Stimulated activated CD4-positive, alpha-beta T cell treated with anti-CD3 and anti-CD28 coated beads, Interleukin-4, amount 100 ng/mL, for 4 hours (primary cell): ENCODE data around the gene TRIOBP.
A peak's percentile ranks its signal among the peaks of the same experiment; 100 is the strongest.
"Not testable (repeated sequence)": the region's sequence is repeated elsewhere in the genome, so short reads cannot be mapped to it uniquely, and the experiment has no call there.

ENCODE experiments used
- DNase-seq, 2 experiments: peaks; one replicate each; pipeline ENCODE4 v3.0.0-alpha.2; 2020

Gene TRIOBP

DNA sequence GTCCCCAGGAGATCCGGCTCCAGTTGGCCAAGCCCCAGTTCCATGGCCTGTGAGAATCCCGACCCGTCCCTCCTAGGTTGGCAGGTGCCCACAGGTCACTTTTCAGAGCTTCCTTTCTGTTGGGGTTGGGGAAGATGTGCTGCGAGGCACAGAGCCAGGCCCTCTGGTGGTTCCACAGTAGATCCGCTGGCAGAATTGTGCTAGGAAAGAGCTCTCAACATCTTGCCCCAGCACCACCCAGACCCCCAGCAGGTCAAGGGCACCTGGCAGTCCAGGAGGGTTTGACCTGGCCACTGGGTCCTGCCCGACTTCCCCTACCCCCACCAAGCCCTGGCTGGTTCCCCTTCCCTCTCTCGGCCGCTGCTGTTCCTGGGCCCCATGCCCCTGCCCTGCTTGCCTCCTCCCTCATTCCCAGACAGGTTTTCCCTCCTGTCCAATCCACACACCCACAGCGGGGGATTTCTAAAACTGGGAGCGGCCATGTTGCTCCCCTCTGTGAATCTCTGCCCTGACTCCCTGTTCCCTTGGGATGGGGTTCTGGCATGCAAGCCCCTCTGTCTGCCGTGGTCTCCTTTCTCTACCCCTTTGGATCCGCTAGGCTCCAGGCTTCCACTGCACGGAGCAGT lies 84.7 kb downstream of the TRIOBP start:
- no peak for DNase-seq

DNA sequence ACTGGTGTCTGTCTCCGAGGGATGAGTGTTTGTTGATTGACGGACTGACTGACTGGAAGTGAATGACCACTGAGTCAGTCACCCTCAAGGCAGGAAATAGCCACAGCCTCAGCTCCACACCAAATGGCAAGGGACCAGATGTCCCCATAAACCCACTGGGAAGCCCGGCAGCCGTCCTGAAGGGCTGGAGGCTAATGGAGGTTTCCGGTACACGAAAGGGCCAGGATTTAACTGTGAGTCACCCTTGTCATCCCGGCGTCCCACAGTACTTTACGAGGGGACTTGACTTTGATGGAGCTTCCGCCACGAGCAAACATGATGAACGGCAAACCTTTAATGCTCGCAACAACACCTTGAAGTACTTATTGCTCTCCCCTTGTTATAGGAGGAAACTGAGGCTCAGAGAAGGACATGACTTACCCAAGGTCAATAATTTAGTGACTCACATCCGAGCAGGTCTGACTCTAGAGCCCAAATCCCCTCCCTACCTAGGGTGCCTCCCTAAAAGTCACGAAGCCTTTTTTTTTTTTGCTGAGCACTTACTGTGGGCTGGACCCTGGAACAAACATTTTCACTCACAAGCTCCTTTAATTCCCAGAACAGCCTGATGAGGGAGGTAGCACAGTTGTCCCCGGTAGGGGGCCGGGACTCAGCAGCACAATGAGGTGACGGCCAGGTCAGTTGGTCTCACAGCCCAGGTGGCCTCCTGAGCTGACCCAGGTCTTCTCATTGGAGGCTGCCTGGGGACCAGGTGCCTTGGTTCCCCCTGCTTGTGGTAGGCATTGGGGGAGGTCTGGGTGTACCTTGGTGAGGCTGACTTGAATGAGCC lies 85.7 kb downstream of the TRIOBP start:
- DNase-seq: no peak

DNA sequence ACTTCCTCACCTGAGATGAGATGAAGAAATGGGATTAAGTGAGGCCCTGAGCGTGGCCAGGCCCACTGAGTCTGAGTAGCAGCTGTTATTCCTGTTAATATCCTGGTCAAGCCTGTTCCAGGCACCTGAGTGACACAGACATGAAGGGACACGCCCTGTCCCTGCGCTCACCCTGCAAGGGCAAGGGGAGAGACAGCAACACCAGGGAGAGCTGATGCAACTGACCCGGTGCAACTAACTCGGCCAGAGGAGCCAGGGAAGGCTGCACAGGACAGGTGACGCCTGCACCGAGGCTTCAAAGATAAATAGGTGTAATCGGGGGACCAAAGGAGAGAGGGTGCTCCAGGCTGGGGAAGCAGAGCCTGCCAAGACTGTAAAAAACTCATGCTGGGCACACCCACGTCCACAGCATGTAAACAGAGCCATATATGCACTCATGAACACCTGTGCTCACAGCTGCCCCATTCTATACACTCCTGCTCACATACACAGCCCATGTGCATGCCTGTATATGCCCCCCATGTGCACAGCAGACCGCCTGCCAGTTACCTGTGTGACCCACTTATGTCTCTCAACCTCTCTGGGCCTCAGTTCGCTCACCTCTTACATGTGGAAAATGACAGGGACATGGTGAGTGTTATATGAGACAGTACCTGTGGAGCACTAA lies 88.1 kb downstream of the TRIOBP start:
- DNase-seq: no peak

DNA sequence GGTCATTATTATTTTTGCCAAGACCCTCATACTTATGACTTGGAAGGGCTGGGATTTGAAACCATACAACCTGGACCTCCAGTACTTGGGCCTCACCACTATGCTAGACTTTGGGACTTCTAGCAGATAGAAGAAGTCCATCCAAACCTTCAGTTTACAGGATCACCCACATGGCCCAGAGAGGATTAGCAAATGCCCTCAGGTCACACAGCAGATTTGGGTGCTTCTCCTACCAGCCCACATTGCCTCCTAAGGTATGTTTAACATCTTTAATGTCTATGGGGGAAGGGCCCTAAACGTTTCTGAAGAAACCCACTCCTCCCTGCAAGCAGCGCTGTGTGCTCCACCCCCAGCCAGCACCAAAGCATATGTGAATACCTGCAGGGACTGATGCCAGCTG lies 93.4 kb downstream of the TRIOBP start:
- DNase-seq: no peak

DNA sequence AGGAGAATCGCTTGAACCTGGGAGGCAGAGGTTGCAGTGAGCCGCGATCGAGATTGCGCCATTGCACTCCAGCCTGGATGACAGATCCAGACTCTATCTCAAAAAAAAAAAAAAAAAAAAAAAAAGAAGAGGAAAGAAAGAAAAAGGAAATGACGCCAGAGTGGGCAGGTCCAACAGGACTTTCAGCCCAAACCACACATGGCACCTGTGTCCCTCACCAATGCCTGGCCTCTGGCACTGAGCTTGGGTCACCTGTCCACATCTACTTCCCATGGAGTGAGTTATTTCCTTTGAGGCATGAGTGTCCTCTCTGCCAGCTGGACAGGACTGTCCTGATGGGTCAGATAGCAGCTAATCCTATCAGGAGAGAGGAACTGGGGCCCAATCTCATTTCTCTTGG lies 95.6 kb downstream of the TRIOBP start:
- no peak for DNase-seq

DNA sequence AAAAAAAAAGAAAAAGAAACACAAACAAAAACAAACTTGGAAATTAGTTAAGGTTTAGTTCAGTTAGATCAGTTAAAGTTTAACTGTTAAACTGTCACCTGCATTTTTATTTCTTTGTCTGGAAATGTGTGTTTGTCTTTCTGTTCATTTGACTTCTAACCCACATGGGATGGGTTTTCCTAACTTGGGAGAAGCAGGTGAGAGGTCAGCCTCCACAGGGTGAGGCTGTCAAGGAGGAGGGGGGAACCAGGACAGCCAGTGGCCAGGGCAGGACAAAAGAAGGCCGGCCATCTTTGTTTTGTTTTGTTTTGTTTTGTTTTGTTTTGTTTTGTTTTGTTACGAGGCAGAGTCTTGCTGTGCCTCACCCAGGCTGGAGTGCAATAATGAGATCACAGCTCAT lies 97.5 kb downstream of the TRIOBP start:
- no peak for DNase-seq

DNA sequence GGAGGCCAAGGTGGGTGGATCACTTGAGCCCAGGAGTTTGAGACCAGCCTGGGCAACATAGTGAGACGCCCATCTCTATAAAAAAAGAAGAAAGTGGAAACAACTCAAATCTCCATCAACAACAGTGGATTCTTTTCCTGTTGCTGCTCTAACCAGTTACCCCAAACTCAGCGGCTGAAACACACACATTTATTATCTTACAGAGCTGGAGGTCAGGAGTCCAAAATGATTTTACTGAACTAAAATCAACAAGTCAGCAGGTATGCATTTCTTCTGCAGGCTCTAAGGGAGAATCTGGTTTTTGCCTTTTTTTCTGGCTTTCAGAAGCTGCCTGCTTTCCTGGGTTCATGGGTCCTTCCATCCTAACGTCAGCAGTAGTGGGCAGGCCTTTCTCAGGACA lies 99.2 kb downstream of the TRIOBP start:
- DNase-seq: no peak

DNA sequence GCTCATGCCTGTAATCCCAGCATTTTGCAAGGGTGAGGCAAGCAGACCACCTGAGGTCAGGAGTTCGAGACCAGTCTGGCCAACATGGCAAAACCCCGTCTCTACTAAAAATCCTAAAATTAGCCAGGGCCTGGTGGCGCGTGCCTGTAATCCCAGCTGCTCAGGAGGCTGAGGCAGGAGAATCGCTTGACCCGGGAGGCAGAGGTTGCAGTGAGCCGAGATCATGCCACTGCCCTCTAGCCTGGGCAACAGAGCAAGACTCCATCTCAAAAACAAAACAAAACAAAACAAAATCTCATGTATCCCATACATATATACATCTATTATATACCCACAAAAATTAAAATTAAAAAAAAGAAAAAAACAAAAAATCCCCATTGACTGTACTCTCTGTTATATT lies 100.4 kb downstream of the TRIOBP start:
- DNase-seq: not testable (repeated sequence)

DNA sequence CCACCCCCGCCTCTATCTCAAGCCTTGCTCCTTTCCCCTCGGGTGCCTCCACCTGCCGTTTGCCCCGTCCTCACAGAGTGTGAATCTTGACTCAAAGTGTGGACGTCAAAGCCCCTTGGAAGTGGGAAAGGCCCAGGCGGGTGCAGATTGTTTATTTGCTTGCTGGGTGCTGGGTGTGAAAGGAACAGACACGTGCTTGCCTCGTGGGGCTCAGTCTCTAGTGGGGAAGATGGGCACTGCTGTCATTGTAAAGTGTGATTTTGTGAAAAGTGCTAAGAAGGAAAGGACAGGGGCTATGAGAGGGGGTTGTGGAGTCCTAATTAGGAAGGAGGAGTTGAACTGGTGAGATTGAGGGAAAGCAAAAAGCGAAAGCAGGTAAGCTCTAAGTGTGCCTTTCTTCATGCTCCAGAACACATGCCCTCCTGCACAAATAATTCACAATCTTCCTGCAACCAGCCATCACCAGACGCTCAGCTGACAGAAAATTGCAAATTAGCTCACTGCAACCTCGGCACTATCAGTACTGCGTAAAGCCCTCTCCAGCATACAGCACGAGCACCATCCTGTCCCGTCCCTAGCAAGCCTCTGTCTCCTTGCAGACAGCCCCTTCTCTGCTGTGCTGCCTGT lies 101.1 kb downstream of the TRIOBP start:
- no peak for DNase-seq

DNA sequence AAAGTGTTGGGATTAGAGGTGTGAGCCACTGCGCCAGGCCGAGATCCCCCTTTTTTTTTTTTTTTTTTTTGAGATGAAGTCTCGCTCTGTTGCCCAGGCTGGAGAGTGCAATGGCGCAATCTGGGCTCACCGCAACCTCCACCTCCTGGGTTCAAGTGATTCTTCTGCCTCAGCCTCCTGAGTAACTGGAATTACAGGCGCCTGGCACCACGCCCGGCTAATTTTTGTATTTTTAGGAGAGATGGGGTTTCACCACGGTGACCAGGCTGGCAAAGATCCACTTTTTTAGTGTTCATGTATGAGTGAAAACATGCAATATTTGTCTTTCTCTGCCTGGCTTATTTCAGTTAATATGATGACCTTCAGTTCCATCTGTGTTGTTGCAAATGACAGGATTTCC lies 103.1 kb downstream of the TRIOBP start:
- not testable (repeated sequence) for DNase-seq

DNA sequence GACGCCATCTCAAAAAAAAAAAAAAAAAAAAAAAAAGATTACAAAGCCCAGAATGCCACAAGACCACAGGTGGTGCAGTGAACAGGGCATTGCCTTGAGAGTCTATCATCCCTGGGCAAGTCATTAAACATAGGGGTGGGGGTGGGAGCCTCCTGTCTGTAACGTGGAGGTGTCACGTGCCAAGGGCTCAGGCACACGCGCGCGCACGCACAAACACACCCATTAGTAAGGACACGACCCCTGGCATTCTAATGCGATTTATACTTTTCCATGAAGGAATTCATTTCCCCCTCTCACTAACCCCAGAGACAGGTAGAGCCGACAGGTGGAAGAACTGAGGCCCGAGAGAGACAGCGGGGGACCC lies 105.1 kb downstream of the TRIOBP start:
- DNase-seq: no peak

DNA sequence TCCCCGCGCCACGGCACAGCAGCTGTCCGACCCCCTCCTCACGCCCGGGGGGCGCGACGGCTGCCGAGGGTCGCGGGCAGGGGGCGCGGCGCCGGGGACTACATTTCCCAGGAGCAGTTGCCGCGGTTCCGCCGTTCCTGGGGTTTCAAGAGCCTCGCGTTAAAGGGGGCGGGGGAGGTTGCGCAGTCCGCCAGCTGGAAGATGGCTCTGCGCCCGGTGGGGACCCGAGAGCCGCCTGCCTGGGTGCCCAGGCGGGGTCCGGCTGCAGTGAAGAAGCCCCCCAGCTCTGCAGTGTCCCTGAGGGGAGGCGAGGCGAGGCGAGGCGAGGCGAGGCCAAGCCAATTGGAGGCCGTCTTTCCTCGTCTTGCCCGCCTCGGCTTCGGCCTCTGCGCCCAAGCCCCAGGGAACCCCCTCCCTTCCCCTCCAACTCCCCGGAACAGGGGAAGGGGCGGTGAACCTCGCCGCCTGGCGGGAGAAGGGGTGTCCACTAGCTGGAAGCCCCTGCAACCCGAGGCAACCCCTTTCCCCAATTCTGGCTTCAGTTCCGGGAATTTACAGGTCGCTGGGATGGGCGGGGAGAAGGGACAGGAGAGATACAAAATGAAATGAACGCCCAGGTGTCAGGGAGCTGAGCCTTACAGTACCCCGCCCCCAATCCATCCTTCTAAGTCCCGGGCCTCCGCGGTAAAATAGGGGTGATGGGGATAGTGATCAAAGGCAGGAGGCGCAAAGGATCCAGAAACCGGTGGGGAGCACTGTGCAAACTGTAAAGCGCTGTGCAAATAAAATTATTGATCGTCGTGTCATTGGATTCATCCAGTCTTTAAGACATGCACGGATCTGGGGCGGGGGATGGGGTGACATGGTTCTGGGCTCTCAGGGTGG lies 105.7 kb downstream of the TRIOBP start:
- DNase-seq: no peak

DNA sequence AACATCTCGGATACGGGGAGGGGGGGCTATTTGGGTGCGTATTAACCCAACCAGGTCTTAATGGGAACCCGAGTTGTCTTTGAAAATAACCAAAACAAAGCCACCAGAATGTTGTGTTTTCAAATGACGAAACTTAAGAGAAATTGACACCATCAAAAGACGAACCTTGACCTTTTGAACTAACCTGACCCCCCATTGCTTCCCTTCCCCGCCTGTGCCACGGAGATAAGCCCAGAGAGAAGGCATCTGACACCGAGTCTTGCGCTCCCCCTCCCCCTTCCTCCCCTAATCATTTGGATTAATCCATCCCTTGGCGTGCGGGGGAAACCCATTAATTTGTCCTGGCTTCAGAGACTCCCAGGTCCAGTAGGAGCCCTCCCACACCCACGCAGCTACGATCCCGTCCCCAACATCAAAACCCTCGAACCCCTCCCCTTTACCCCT lies 106.4 kb downstream of the TRIOBP start:
- DNase-seq: no peak

DNA sequence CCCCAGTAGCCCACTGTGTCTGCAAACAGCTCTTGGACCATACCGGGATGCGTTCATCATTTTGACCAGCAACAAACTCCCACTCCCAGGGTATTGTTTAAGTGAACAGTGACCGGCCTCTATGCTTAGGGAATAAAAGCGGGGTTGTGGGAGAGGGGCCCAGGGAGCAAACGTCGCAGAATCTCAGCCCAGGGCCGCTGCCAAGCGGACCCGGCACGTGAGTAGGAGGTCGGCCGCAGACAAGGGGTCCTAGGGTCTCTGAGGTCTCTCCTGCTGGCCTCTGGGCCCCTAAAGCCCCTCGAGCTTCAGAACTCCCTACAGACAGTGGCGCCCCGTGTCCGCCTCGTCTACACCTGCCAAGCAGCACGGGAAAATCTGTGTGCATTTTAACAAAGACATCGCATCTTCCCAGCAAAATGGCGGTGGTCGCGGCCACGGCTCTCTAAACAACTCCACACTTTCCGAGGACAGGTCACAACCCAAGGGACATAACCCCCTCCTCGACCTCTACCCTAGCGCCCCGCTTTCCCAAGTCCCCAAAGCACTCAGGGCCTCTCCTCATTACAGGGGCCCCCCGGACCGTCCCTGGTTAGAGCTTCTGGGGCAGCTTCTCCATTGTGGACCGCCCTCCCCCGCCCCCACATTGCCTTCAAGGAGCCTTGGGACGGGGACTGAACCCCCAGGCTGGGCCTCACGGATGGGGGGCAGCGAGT lies 106.9 kb downstream of the TRIOBP start:
- DNase-seq: no peak

DNA sequence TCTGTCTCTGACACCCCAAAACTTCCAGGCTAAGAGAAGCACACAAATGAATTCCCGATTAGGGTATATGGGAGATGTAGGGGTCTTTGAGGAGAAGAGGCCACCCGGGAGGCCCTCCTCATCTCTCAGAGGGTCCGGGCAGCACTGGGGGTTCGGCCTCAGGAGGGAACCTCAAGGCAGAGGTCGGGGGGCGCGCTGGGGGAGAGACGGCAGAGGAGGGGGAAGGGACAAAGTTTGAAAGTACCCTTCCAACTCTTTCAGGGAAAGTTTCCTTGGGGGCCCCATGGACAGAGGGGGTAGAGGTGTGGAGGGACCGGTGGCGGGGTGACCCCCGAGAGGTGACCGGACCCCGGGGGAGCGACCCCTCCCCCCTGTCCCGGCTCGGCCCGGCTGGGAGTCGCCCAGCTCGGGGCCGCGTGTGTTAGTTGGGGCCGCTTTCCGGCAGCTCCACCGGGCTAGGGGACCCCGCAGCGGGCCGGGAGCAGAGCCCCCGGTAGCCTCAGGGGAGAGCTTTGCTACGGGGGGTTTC lies 107.6 kb downstream of the TRIOBP start:
- DNase-seq: no peak

DNA sequence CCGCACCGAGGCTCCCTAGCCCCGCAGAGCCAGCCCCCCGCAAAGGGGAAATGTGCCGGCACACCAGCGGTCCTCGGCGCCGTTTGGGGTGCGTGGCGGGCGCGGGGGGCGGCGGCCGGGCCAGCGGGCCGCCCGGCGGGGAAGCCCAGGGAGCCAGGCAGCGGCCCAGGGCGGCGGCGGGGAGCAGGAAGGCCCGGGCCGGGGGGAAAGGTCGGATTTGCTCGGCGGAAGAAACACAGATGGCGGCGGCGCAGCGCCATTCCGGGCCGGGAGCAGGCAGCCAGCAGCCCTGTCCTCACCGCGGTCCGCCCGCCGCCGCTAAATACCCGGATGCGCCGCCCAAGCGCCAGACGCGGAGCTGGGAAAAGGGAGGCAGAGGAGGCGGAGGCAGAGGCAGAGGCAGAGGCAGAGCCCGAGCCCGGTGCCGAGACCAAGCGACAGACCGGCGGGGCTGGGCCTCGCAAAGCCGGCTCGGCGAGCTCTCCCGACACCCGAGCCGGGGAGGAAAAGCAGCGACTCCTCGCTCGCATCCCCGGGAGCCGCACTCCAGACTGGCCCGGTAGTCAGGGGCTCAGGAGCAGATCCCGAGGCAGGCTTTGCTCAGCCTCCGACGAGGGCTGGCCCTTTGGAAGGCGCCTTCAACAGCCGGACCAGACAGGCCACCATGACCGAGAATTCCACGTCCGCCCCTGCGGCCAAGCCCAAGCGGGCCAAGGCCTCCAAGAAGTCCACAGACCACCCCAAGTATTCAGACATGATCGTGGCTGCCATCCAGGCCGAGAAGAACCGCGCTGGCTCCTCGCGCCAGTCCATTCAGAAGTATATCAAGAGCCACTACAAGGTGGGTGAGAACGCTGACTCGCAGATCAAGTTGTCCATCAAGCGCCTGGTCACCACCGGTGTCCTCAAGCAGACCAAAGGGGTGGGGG lies 108.3 kb downstream of the TRIOBP start:
- DNase-seq: peak; percentile 52 to 72

DNA sequence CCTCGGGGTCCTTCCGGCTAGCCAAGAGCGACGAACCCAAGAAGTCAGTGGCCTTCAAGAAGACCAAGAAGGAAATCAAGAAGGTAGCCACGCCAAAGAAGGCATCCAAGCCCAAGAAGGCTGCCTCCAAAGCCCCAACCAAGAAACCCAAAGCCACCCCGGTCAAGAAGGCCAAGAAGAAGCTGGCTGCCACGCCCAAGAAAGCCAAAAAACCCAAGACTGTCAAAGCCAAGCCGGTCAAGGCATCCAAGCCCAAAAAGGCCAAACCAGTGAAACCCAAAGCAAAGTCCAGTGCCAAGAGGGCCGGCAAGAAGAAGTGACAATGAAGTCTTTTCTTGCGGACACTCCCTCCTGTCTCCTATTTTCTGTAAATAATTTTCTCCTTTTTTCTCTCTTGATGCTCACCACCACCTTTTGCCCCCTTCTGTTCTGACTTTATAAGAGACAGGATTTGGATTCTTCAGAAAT lies 109.0 kb downstream of the TRIOBP start:
- no peak for DNase-seq

DNA sequence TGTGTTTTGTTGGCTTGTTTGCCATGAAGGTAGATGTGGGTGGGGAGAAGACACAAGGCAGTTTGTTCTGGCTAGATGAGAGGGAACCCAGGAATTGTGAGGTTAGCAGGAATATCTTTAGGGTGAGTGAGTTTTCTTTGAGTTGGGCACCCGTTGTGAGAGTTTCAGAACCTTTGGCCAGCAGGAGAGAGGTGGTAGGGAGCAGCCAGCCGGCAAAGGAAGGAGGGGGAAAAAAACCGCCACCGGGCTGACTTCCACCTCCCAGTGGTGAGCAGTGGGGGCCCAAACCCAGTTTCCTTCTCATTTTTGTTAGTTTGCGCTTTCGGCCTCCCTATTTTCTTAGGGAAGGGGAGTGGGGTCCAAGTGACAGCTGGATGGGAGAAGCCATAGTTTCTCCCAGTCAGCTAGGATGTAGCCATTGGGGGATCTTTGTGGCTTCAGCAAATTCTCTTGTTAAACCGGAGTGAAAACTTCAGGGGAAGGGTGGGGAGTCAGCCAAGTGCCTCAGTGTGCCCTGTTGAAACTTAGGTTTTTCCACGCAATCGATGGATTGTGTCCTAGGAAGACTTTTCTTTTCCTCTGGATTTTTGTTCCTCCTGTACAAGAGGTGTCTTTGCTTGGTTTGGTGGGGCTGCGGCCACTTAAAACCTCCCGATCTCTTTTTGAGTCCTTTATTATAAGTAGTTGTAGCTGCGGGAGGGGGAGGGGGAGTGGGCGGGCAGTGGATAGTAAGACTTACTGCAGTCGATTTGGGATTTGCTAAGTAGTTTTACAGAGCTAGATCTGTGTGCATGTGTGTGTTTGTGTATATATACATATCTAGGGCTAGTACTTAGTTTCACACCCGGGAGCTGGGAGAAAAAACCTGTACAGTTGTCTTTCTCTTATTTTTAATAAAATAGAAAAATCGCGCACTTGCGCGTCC lies 109.8 kb downstream of the TRIOBP start:
- DNase-seq: no peak
